Fibroblast of mammary gland (primary cell): ENCODE measurements around the gene CD38.

Experiments used
- DNase-seq: peaks from one replicate; pipeline ENCODE4 v3.0.0-alpha.2; 2010; ENCODE audit warnings: low read depth
- H3K4me3 ChIP-seq: 2 replicates; pipeline ENCODE4 v1.5.1; 2011; ENCODE audit warnings: low read depth, mild to moderate bottlenecking, low read length, moderate library complexity; ENCODE audit not compliant: control insufficient read depth
- TF ChIP-seq, protein P1 (sequence below): conservative IDR thresholded peaks from 2 replicates; pipeline ENCODE4 v1.5.1; 2011; ENCODE audit warnings: low read depth, low read length, inconsistent platforms; ENCODE audit not compliant: control insufficient read depth, insufficient read depth

CD38 gene

DNA sequence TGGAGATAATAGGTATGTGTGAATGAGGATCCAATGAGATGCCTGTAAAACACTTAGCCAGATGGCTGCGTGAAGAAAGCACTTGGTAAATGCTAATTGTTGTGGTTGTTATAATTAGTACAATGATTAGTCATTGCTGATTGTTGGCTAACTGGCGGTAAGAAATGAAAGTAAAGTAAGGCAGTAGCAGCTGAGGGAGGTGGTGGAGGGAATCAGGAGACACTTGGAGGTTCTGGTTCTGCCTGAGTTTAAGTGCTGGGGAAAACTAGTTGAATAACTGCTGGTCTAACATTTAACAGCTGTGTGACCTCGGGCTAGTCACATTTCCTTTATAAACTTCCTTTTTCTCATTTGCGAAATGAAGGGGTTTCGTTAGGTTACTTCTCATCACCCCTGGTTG, 30.9 kb downstream of the CD38 start:
- H3K4me3 ChIP-seq, result no peak overlapping the region
- DNase-seq, result no peak

GRCh38 chr4:15809466-15809865, 31.3 kb downstream of the CD38 start:
- no peak overlapping the region for H3K4me3 ChIP-seq
- TF ChIP-seq, protein P1, sequence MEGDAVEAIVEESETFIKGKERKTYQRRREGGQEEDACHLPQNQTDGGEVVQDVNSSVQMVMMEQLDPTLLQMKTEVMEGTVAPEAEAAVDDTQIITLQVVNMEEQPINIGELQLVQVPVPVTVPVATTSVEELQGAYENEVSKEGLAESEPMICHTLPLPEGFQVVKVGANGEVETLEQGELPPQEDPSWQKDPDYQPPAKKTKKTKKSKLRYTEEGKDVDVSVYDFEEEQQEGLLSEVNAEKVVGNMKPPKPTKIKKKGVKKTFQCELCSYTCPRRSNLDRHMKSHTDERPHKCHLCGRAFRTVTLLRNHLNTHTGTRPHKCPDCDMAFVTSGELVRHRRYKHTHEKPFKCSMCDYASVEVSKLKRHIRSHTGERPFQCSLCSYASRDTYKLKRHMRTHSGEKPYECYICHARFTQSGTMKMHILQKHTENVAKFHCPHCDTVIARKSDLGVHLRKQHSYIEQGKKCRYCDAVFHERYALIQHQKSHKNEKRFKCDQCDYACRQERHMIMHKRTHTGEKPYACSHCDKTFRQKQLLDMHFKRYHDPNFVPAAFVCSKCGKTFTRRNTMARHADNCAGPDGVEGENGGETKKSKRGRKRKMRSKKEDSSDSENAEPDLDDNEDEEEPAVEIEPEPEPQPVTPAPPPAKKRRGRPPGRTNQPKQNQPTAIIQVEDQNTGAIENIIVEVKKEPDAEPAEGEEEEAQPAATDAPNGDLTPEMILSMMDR, result no peak
- DNase-seq, result no peak

More for the DNA sequence above, 30.9 kb downstream of the CD38 start:
- TF ChIP-seq, protein P1, result no peak

DNA sequence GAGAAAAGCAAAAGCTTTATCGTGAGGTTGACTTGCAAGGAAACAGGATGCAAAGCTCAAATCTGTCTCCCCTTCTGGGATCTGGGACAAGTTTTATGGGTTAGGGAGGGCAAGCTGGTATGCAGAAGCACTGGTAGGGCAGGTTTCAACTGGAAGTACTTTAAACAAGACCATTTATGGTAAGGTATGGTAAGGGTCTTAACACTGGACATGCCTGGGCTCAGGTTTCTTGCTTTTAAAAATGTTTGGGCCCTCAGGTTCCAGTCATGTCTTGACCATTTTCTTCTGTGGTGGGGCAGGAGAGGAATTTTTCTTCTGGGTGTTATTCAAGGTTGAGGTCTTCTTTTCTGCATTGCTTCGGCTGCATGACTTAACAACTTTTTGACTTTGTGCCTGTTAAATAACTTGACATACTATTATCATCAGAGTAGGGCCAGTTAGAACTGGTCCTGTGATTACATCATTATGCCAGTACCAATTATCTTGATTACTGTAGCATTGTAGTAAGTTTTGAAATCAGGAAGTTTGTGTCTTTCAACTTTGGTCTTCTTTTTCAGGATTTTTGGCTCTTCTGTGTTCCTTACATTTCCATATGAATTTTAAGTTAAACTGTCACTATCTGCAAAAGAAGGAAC, 33.7 kb downstream of the CD38 start:
- no peak overlapping the region for H3K4me3 ChIP-seq
- no peak for DNase-seq
- TF ChIP-seq, protein P1, result no peak

- no peak for DNase-seq
- TF ChIP-seq, protein P1, result no peak
- no peak overlapping the region for H3K4me3 ChIP-seq
These were observed 54.7 kb downstream of the CD38 start for GRCh38 chr4:15832523-15833451.

DNA sequence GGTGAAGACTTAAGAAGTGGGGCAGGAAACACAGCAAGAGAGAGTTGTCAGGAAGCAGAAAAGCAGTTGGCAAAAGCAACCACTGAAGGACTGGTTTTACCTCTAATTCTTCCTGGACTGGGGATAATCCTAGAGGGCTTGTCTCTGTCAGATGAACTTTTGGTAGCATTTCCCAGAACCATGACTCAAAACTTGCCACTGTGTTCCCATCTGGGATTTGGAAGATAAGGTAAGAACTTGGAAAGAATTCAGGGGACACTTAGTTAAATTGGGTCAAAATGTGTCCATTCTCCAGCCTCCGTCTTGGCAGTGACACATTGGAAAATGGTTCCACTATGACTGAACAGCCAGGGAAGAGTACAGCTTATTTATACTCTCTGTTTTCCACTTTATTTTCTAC, 55.7 kb downstream of the CD38 start:
- DNase-seq, result no peak
- H3K4me3 ChIP-seq, result no peak overlapping the region
- TF ChIP-seq, protein P1, result no peak

GRCh38 chr4:15836362-15836761, 58.2 kb downstream of the CD38 start:
- DNase-seq, result peak; percentile 40
- H3K4me3 ChIP-seq, result no peak overlapping the region
- TF ChIP-seq, protein P1, result no peak
